WERI-Rb-1 (cell line): Measurements from ENCODE around the gene TPPP.
A peak's percentile ranks its signal among the peaks of the same experiment; 100 is the strongest.

Experiments
- DNase-seq: peaks from one replicate; pipeline ENCODE4 v3.0.0-alpha.2; 2020
- H3K27ac ChIP-seq: fragments of 250-450 bp; sonication (Bioruptor Pico); 2 replicates; pipeline ENCODE4 v1.5.1; 2020; ENCODE audit warnings: mild to moderate bottlenecking, moderate library complexity
- H3K27me3 ChIP-seq: fragments of 250-450 bp; sonication (Bioruptor Pico); 2 replicates; pipeline ENCODE4 v1.5.1; 2021; ENCODE audit warnings: mild to moderate bottlenecking, low read depth, moderate library complexity; ENCODE audit not compliant: insufficient read depth, severe bottlenecking
- H3K36me3 ChIP-seq: fragments of 250-450 bp; sonication (Bioruptor Pico); 2 replicates; pipeline ENCODE4 v1.5.1; 2020; ENCODE audit warnings: mild to moderate bottlenecking, moderate library complexity
- H3K4me3 ChIP-seq: 2 replicates; pipeline ENCODE4 v1.5.1; 2011; ENCODE audit warnings: low read depth, mild to moderate bottlenecking, control low read depth, low read length
- H3K9me3 ChIP-seq: fragments of 250-450 bp; sonication (Bioruptor Pico); 2 replicates; pipeline ENCODE4 v1.5.1; 2021; ENCODE audit warnings: mild to moderate bottlenecking, moderate library complexity; ENCODE audit not compliant: severe bottlenecking
- TF ChIP-seq, protein P1 (sequence below): IDR thresholded peaks from 2 replicates; pipeline ENCODE4 v1.5.1; 2011; ENCODE audit warnings: low read depth, mild to moderate bottlenecking, control low read depth, inconsistent platforms, low read length

The TPPP gene

DNA sequence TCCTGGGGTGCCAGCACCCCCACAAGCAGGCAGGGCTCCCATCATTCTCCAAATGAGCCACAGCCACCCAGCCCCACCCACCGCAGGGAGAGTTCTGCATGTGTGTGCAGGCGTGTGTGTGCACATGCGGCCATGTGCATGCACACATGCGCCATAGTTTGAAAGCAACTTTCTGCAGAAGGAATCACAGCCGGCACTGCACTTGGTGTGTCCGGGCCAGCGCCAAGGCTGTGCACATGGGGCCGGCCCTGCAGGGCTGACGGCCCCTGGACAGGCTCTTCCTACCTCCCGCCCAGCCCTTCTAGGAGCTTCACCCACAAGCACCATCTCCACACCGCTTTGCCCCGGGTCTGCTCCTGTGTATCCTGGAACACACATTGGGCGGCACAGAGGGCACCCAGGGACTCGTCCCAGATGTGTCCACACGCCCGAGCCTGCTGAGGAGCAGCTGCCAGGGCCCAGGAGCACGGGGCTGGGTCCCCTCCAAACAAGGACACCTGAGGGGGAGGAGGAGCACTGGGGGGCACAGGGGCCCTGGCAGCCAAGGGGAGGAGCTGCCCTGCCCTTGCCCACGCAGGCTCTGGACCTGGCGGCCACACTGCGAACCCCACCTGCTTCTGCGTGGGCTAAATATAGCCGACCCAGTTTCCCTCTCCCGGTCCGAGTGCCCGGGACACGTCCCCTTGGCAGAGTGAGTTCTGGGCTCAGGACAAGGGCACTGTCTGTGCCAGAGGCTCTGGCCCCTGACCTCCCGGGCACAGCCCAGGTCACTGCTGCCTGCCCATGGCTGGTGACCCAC, 19.1 kb downstream of the TPPP start:
- Histone ChIP-seq H3K27me3 (peaks cover 53% of the 10 kb centered on the region), H3K4me3 (no peak overlapping the region), H3K36me3 (no peaks in the 10 kb centered on the region; the same call in 1 of the 2 replicates), H3K9me3 (no peaks in the 10 kb centered on the region), H3K27ac (no peak overlapping the region)
- TF ChIP-seq, protein P1, sequence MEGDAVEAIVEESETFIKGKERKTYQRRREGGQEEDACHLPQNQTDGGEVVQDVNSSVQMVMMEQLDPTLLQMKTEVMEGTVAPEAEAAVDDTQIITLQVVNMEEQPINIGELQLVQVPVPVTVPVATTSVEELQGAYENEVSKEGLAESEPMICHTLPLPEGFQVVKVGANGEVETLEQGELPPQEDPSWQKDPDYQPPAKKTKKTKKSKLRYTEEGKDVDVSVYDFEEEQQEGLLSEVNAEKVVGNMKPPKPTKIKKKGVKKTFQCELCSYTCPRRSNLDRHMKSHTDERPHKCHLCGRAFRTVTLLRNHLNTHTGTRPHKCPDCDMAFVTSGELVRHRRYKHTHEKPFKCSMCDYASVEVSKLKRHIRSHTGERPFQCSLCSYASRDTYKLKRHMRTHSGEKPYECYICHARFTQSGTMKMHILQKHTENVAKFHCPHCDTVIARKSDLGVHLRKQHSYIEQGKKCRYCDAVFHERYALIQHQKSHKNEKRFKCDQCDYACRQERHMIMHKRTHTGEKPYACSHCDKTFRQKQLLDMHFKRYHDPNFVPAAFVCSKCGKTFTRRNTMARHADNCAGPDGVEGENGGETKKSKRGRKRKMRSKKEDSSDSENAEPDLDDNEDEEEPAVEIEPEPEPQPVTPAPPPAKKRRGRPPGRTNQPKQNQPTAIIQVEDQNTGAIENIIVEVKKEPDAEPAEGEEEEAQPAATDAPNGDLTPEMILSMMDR = no peak
- DNase-seq = no peak

DNA sequence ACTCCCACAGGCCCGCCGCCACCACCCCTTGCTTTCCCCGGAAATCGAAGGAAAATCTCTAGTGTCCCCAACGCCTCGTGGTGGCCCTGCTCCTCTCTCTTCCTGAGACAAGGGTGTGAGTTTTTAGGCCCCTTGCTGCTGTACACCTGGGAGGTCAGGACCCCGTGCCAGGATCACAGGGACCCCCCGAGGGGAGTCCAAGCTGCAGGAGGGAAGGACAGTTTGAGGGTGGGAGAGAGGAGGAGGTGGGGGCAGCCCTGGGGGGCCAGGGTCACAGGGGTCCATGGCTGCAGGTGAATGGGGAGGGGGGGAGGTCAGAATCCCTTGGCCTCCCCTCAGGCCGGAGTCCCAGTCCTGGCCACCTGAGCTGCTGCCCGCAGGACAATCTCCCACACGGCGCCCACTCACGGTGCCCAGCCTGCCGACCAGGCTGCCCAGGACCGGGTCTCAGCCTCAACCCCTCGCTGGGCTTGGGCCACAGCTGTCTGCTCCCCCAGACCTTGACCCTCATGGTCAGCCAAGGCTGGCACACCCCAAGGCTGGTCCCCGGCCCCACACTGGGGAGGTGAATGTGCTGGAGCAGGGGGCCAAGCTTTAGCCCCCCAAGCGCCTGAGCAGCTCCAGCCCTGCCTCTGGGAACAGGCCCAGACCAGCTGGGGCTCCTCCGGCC, 19.9 kb downstream of the TPPP start:
- TF ChIP-seq, protein P1 = no peak
- Histone ChIP-seq H3K9me3 (no peaks in the 10 kb centered on the region), H3K36me3 (peaks cover 7% of the 10 kb centered on the region), H3K27me3 (peaks cover 53% of the 10 kb centered on the region), H3K27ac (no peak overlapping the region), H3K4me3 (no peak overlapping the region)
- no peak for DNase-seq

DNA sequence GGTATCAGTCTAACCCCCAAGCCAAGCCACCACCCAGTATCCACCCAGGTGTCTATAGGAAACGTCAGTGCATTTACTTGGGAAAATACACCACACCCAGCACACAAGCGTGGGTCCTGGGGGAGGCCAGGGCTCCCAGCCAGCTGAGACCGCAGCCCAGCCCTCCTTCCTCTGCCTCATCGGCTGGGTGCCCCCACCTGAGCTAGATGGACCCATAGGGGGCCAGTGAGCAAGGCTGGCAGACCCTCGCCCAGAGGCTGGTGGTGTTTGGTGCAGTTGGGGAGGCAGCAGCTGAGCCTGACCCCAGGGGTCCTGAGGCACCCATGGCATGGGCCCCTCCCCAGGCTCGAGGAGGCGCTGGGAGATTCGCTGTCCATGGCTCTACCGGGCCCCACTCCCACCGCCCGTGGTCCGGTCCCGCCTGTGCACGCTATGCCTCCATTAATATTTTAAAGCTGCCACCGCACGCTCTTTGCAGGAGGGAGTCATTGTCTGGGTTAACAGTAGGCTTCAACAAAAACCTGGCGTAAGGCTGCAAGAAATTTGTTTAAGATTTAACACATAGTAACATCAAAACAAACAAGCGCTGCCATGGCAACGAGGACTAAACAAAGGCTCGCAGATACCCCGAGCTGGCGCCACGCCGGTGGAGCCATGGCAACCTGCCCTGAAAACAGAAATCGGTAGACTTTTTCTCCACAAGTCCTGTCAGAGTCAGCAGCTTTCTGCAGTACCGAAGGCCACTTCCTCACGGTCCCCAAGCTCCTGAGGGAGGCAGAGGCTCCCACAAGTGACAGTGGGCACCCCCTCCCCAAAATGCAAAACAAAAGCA, 20.6 kb downstream of the TPPP start:
- H3K36me3 ChIP-seq = peaks cover 7% of the 10 kb centered on the region
- TF ChIP-seq, protein P1 = 0 out of 2 replicates have a peak, but pooled peaks have one; percentile 25
- no peaks in the 10 kb centered on the region for H3K9me3 ChIP-seq
- H3K4me3 ChIP-seq = no peak overlapping the region
- peaks cover 49% of the 10 kb centered on the region for H3K27me3 ChIP-seq
- DNase-seq = peak; percentile 55
- no peak overlapping the region for H3K27ac ChIP-seq

DNA sequence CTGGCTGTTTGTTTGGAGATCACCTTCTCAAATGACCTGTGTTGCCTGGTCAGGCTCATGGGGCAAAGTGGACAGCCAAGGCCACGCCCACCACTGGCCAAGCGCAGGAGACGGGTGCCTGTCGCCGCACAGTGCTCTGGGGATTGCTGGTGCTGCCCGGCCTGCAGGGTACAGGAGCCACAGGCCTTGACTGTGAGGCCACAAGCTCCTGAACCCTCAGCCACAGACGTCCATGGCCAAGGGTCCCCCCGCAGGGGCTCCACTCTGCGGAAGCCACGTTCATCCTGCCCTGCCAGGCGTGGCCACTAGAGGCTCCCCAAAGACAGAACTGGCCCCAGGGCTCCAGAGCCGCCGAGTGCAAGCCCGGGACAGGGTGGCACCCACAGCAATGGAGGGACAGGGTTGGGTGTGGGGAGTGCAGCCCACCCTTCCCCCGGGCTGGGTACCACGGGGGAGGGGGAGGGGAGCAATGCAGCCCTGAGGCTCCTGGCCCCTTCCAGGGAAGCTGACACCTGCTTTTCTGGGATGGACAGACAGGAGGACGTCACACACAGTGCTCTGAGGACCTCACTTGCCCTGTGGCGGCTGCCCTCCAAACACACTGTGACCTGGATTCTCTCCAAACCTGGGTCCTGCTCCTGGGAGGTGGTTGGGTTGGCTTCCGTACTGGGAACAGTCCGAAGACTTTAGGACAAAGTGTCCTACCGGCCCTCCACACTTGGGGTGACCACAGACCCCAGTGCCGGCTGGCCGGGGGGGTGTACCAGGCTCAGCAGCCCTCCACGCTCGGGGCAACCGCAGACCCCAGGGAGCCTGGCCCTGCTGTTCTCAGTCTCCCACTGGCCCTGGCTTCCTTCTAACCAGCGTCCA, 21.5 kb downstream of the TPPP start:
- H3K27ac ChIP-seq = no peak overlapping the region; the same call in 1 of the 2 replicates
- peaks cover 16% of the 10 kb centered on the region for H3K36me3 ChIP-seq
- H3K9me3 ChIP-seq = no peaks in the 10 kb centered on the region
- peaks cover 41% of the 10 kb centered on the region for H3K27me3 ChIP-seq
- no peak overlapping the region for H3K4me3 ChIP-seq
- peak; percentile 90 for DNase-seq
- TF ChIP-seq, protein P1 = peak; percentile 98
